GM23338 (cell line): ENCODE measurements around the gene DGAT2. TPM values are rescaled to one million over a fixed set of nuclear protein-coding genes. Genes with fewer than 3 reads are reported as not detected.

Source experiments
- ATAC-seq: fragments of 200-7000 bp; cut with Tn5 transposase; 3 replicates; pipeline ENCODE4 v1.9.1; 2020
- DNase-seq: peaks from one replicate; pipeline ENCODE4 v3.0.0-alpha.2; 2015; ENCODE audit warnings: low spot score
- H2AFZ ChIP-seq: fragments of 200-600 bp; sonication (generic); 2 replicates; pipeline ENCODE4 v1.8.0; 2016; ENCODE audit warnings: antibody characterized with exemption, mild to moderate bottlenecking, moderate library complexity
- H3F3A ChIP-seq: fragments of 200-600 bp; sonication (generic); replicated peaks from 2 replicates; pipeline ENCODE4 v1.8.0; 2017; ENCODE audit warnings: antibody characterized with exemption, mixed run types, low read depth
- H3K27ac ChIP-seq: fragments of 200-600 bp; sonication (generic); 2 replicates; pipeline ENCODE4 v1.6.1; 2016; ENCODE audit warnings: low read depth
- H3K27me3 ChIP-seq: fragments of 200-600 bp; sonication (generic); 2 replicates; pipeline ENCODE4 v1.8.0; 2016; ENCODE audit warnings: mild to moderate bottlenecking, mixed run types, moderate library complexity; ENCODE audit not compliant: insufficient read depth
- H3K36me3 ChIP-seq: fragments of 200-600 bp; sonication (generic); 2 replicates; pipeline ENCODE4 v1.8.0; 2016; ENCODE audit warnings: mild to moderate bottlenecking; ENCODE audit not compliant: insufficient read depth
- H3K4me1 ChIP-seq: fragments of 200-600 bp; sonication (generic); 2 replicates; pipeline ENCODE4 v1.8.0; 2016; ENCODE audit warnings: mild to moderate bottlenecking, moderate library complexity; ENCODE audit not compliant: insufficient read depth
- H3K4me2 ChIP-seq: fragments of 200-600 bp; sonication (generic); 2 replicates; pipeline ENCODE4 v1.7.1; 2017; ENCODE audit warnings: mixed run types
- H3K4me3 ChIP-seq: fragments of 200-600 bp; sonication (generic); 2 replicates; pipeline ENCODE4 v1.6.1; 2016; ENCODE audit warnings: mixed run types
- H3K79me2 ChIP-seq: fragments of 200-600 bp; sonication (generic); replicated peaks from 2 replicates; pipeline ENCODE4 v1.8.0; 2017; ENCODE audit warnings: mild to moderate bottlenecking; ENCODE audit not compliant: insufficient read depth
- H3K9me2 ChIP-seq: fragments of 200-600 bp; sonication (generic); 2 replicates; pipeline ENCODE4 v1.8.0; 2017; ENCODE audit not compliant: insufficient read depth
- H4K20me1 ChIP-seq: fragments of 200-600 bp; sonication (generic); replicated peaks from 2 replicates; pipeline ENCODE4 v1.8.0; 2017; ENCODE audit warnings: mild to moderate bottlenecking; ENCODE audit not compliant: insufficient read depth
- H3K27ac Mint-ChIP-seq: 2 replicates; pipeline ENCODE4 v1.8.0; 2020; ENCODE audit warnings: inconsistent platforms, mild to moderate bottlenecking, moderate library complexity, mixed read lengths
- H3K27me3 Mint-ChIP-seq: 3 replicates; pipeline ENCODE4 v1.8.0; 2022; ENCODE audit warnings: low read depth, mild to moderate bottlenecking, moderate library complexity, mixed read lengths, inconsistent platforms; ENCODE audit not compliant: insufficient read depth, poor library complexity
- H3K36me3 Mint-ChIP-seq: 3 replicates; pipeline ENCODE4 v1.8.0; 2021; ENCODE audit warnings: low read depth, mild to moderate bottlenecking, inconsistent platforms, moderate library complexity, mixed read lengths
- H3K4me1 Mint-ChIP-seq: 3 replicates; pipeline ENCODE4 v1.8.0; 2020; ENCODE audit warnings: mild to moderate bottlenecking, inconsistent platforms, mixed read lengths
- H3K4me3 Mint-ChIP-seq: 3 replicates; pipeline ENCODE4 v1.8.0; 2021; ENCODE audit warnings: moderate library complexity, mild to moderate bottlenecking, inconsistent platforms, mixed read lengths
- H3K9me3 Mint-ChIP-seq: 3 replicates; pipeline ENCODE4 v1.8.0; 2020; ENCODE audit warnings: moderate library complexity, mild to moderate bottlenecking, inconsistent platforms, mixed read lengths
- CREB1 ChIP-seq: fragments of 250-450 bp; sonication (Bioruptor Pico); IDR thresholded peaks from 2 replicates; pipeline ENCODE4 v1.5.0; 2020; ENCODE audit warnings: low read depth, mild to moderate bottlenecking, moderate library complexity
- CTCF ChIP-seq, 2 experiments: fragments of 200-600 bp in 1 of 2; sonication (generic) in 1 of 2; conservative IDR thresholded peaks; 2 replicates each; pipeline versions ENCODE4 v1.5.1 to v1.6.1; 2016 to 2017; ENCODE audit warnings: antibody characterized with exemption in 2 of 2, low read depth in 2 of 2, mild to moderate bottlenecking in 2 of 2, moderate library complexity in 1 of 2
- EZH2 ChIP-seq: fragments of 200-600 bp; sonication (generic); IDR thresholded peaks from one replicate; pipeline ENCODE4 v1.8.0; 2017; ENCODE audit warnings: antibody characterized with exemption, mild to moderate bottlenecking, low read depth; ENCODE audit not compliant: unreplicated experiment
- EZH2phosphoT487 ChIP-seq: fragments of 200-600 bp; sonication (generic); IDR thresholded peaks from one replicate; pipeline ENCODE4 v1.8.1; 2018; ENCODE audit warnings: antibody characterized with exemption; ENCODE audit not compliant: unreplicated experiment
- JUNB ChIP-seq: IDR thresholded peaks from one replicate; pipeline ENCODE4 v1.6.1; 2016; ENCODE audit warnings: antibody characterized with exemption; ENCODE audit not compliant: unreplicated experiment
- NANOG ChIP-seq: IDR thresholded peaks from 2 replicates; pipeline ENCODE4 v1.6.1; 2016; ENCODE audit warnings: antibody characterized with exemption, borderline replicate concordance
- ZNF114 ChIP-seq: fragments of 250-450 bp; sonication (Bioruptor Pico); IDR thresholded peaks from 2 replicates; pipeline ENCODE4 v1.5.0; 2020; ENCODE audit warnings: mild to moderate bottlenecking, moderate library complexity
- ZNF331 ChIP-seq: fragments of 250-450 bp; sonication (Bioruptor Pico); IDR thresholded peaks from 2 replicates; pipeline ENCODE4 v1.5.0; 2020; ENCODE audit warnings: low read depth, mild to moderate bottlenecking, moderate library complexity
- ZNF462 ChIP-seq: fragments of 250-450 bp; sonication (Bioruptor Pico); IDR thresholded peaks from 2 replicates; pipeline ENCODE4 v1.5.0; 2020; ENCODE audit warnings: mild to moderate bottlenecking, moderate library complexity
- polyA plus RNA-seq: library from polyadenylated mRNA; unstranded; fragments of >200 nt; fragmentation: Nextera tagmentation; extraction: Ambion mirVana; gene quantifications from 2 replicates; pipeline ENCODE4 v1.2.1, GENCODE V29; 2016
- total RNA-seq: library from RNA; depleted of rRNA; stranded (reverse); fragments of >200 nt; shearing (Covaris generic); gene quantifications from 2 replicates; pipeline ENCODE4 v1.2.3, GENCODE V29; 2014

Gene DGAT2
- total and polyA plus RNA-seq, 2 experiments from 2014 or later, result 1.9 to 2.6 TPM

DNA sequence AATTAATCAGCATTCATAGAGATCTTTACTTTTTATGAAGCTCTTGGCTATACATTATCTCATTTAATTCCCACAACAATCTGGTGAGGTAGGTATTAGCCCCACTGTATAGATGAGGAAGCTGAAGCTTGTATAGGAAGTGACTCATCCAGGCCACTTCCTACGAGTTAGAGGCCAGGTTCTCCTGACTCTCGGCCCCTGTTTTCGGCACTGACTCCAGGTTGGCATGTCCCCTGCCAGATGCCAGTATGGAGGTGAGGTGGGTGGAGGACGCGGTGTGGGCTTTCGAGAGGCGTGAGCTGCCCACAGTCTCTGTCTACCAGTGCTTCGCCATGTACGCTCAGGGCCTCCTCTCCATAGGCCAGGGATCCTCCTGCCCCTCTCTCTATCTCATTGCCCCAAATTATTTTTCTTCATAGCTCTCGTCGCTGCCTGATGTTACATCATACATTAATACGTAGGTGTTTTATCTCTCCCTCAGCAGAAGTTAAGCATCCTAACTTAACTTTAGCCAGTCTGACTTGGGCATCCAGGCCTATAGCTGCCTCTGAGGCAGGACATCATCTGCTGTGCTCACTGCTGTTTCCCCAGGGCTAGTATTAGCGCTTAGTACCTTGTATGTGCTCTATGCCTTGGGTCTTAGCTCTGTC, 9.0 kb downstream of the DGAT2 start (continued):
- TF ChIP-seq CTCF (conservative IDR thresholded peaks at IDR 0.05; ENCODE audit: low read depth in 2 of 2) (no peak), EZH2 (no peak), ZNF114 (CRISPR knock-in tag) (no peak), ZNF331 (CRISPR knock-in tag) (no peak), CREB1 (no peak), NANOG (no peak)

GRCh38 chr11:75778962-75779361, 10.4 kb downstream of the DGAT2 start:
- Mint-ChIP-seq H3K4me3 (no peak overlapping the region), H3K36me3 (no peaks in the 10 kb centered on the region), H3K27ac (no peak overlapping the region), H3K27me3 (peaks cover 8% of the 10 kb centered on the region), H3K4me1 (peaks cover 14% of the 10 kb centered on the region), H3K9me3 (no peaks in the 10 kb centered on the region)
- Histone ChIP-seq H3K79me2 (no peaks in the 10 kb centered on the region), H2AFZ (no peak overlapping the region), H3K4me3 (no peak overlapping the region), H3K27ac (no peak overlapping the region), H3K27me3 (no peaks in the 10 kb centered on the region), H3K4me2 (no peak overlapping the region), H3F3A (no peaks in the 10 kb centered on the region), H4K20me1 (no peaks in the 10 kb centered on the region; the same call in 1 of the 2 replicates), H3K4me1 (peaks cover 12% of the 10 kb centered on the region; the same call in 1 of the 2 replicates), H3K36me3 (no peaks in the 10 kb centered on the region), H3K9me2 (no peaks in the 10 kb centered on the region)
- no peak for TF ChIP-seq ZNF331 (CRISPR knock-in tag)
- TF ChIP-seq EZH2, result no peak
- no peak for TF ChIP-seq EZH2phosphoT487
- no peak for TF ChIP-seq ZNF462 (CRISPR knock-in tag)
- no peak for TF ChIP-seq ZNF114 (CRISPR knock-in tag)
- TF ChIP-seq CTCF (conservative IDR thresholded peaks at IDR 0.05; ENCODE audit: low read depth in 2 of 2), result no peak
- no peak for TF ChIP-seq JUNB
- ATAC-seq (no peak), DNase-seq (no peak)
